GM21717 (cell line): ENCODE measurements around the gene RPL15.

Source experiments
- ATAC-seq: cut with Tn5 transposase; IDR thresholded peaks from one replicate; pipeline ENCODE4 v1.9.1; 2021; ENCODE audit warnings: mild to moderate bottlenecking, moderate library complexity; ENCODE audit not compliant: unreplicated experiment

The RPL15 gene

DNA sequence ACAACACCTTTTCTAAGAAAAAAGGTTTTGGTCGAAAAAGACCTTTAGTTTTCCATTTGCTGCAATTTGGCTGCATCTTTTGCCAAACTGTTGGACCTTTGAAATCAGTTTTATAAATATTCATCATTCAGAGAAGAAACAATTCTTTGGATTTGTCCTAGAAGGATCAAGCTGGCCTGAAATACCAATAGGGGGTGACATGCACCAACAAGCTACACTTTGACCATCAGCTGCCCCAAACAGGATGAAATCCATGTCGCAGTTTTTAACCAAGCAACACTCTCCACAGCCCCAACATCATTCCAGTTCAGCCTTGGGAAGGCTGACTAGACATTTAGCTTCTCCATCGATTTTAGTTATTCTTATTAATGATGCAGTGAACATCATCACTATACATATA, 9.8 kb downstream of the RPL15 start:
- no peak for ATAC-seq

DNA sequence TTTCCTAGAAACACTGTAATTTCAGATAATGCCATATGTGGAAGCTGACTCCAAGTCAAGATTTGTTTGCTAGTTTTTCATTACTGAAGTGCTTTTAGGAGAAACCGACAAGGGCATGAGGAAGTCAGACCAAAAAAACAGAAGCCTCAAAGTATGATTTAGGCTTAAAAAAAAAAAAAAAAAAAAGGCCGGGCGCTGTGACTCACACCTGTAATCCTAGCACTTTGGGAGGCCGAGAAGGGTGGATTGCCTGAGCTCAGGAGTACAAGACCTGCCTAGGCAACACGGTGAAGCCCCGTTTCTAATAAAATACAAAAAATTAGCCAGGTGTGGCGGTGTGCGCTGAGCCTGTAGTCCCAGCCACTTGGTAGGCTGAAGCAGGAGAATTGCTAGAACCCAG, 11.6 kb downstream of the RPL15 start:
- no peak for ATAC-seq

DNA sequence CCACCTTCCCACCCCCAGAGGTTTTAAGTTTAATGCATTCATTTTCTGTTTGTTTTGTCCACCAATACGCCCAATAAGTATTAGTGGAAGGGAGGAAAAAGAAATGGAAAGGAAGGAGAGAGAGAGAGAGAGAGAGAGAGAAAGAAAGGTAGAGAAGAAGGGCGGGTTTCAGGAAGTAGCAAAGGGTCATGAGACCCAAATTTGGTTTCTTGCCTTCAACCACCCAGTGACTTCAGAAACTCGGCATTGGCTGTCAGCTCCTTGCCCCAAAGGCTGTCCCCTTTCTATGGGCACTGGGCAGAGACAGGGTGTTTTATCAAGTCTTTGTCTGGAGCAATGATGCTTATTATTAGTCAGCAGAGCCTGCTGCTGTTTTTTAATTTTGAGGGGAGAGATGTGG, 14.7 kb downstream of the RPL15 start:
- ATAC-seq, result no peak

DNA sequence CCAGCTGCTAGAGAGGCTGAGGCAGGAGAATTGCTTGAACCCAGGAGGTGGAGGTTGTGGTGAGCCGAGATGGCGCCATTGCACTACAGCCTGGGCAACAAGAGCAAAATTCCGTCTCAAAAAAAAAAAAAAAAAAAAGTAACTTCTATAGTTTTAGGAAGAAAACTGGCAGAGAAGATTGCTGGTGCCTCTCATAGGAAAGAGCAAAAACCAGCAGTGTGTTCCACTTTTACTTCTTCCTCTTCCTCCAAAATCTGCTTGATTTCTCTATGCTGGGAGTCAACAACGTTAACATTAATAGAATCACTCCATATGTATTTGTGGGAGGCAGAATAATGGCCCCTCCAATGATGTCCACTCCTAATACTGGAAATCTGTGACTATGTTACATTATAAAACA, 15.6 kb downstream of the RPL15 start:
- ATAC-seq, result no peak

DNA sequence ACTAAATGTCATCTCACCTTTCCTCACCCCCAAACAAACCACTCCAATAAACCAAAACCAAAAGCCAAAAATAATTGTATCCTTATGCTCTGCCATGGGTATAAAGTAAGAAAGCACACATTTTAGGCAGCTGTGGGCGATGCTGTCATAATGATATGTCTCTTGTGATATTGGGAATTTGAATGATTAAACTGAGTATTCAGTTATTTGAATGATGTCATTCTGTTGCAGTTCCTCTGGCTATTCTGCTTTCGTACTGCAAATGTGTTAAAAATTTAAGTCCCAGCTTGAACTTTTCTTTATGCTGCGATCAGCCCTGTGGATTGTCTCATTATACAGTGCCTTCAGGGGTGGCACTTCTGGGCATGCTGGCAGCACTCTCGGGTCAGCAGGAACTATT, 17.3 kb downstream of the RPL15 start:
- ATAC-seq, result no peak

DNA sequence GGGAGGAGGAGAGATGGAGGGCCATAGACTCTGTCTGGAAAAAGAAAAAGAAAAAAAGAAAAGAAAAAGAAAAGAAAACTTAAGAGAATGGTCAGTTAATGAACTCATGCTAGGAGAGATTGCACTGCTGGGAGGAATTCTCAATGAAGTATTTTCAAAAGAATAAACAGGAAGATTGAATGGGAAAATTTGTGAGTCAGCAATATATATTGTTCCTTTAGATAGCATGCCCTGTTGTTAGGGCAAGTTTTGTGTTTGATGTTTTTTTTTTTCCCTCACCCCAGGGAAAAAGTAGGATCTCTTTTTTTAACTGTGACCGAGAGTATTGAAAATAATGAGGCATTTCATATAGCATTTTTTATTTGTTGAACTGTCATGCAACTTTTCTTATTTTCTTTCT, 20.4 kb downstream of the RPL15 start:
- ATAC-seq, result no peak

DNA sequence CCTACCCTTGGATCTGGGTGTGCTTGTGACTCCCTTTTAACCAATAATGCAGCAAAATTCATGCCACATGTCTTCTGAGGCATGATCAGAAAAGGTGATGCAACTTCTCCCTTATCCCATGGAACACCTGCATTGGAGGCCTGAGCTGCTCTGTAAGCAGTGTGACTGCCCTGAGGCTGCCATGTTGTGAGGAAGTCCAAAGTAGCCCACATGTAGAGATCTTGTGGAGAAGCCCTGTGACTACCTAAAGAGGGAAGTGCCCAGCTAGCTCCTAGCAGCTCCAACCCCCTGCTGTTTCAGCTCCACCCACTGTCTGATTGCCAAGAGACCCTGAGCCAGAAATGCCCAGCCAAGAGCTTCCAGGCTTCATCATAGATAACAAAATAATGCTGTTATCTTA, 21.8 kb downstream of the RPL15 start:
- ATAC-seq, result no peak

DNA sequence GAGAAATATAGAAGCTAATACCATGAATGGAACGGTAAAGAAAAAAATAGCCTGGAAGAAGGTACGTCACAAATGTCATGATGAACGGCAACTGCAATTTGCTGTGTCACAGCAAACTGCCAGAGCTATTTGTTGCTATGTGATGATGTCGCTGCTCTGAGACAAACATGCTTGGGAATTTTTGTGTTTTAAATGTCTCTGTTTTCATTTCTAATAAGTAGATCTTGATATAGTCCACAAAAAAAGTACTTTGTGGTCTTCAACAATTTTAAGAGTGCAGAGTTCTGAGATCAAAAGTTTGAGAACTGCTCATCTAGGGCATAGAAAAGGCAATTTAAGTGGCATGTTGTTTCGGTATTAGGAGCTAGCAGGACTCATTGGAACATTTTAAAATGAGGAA, 23.8 kb downstream of the RPL15 start:
- no peak for ATAC-seq

DNA sequence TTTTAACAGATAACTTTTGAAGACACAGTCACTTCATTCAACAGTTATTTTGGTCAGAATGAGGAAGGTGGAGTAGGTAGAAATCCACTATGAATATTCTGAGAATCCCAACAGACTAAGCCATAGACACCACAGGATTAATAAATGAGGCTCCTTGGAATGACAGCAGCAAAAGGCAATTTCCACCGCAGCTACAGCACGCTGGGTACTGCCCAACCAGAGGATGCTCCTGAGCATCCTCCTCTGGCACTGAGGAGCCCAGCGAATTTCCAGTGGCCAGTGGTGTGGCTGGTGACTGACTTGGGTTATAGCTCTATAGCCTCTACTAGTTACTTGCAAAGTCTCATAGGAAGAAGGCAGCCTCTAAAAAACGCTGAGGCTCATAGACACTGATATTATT, 24.5 kb downstream of the RPL15 start:
- no peak for ATAC-seq

DNA sequence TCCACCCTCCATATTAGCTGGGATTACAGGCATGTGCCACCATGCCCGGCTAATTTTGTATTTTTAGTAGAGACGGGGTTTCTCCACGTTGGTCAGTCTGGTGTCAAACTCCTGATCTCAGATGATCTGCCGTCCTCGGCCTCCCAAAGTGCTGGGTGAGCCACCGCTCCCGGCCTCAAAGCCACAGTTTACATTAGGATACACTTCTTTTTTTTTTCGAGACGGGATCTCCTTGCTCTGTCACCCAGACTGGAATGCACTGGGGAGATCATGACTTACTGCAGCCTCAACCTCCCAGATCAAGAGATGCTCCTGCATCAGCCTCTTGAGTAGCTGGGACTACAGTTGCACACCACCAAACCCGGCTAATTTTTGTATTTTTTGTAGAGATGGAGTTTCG, 25.6 kb downstream of the RPL15 start:
- ATAC-seq, result no peak

DNA sequence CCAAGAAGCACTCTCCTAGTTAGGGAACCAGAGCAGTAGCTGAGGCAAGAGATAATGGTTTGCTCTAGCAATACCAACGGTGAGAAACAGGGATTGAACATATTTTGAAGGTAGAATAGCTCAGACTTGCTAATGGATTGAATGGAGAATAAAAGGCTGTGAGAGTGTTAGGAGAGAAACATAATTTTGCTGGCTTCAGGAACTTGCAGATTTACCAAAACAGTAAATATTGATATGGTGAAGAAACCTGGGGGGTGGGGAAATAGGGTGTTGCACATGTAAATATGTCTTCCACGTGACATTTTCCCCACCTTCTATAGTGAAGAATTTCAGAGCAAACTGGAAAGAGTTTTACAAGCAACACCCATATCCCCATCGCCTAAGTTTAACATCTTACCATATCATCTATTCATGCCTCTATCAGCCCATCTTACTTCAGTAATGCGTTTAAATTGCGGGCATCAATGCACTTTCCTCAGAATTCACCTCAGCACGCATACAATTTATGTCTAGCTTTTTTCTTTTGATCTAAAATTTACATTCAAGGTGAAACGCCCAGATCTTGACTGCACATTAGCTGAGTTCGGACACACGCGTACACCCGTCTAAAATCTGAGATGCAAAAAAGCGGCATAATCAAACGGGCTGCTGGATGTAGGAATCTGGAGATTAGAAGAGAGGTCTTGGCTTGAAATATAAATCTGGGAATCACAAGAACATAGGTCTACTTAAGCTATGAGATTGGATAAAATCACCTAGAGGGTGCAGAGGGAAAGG, 27.3 kb downstream of the RPL15 start:
- no peak for ATAC-seq

DNA sequence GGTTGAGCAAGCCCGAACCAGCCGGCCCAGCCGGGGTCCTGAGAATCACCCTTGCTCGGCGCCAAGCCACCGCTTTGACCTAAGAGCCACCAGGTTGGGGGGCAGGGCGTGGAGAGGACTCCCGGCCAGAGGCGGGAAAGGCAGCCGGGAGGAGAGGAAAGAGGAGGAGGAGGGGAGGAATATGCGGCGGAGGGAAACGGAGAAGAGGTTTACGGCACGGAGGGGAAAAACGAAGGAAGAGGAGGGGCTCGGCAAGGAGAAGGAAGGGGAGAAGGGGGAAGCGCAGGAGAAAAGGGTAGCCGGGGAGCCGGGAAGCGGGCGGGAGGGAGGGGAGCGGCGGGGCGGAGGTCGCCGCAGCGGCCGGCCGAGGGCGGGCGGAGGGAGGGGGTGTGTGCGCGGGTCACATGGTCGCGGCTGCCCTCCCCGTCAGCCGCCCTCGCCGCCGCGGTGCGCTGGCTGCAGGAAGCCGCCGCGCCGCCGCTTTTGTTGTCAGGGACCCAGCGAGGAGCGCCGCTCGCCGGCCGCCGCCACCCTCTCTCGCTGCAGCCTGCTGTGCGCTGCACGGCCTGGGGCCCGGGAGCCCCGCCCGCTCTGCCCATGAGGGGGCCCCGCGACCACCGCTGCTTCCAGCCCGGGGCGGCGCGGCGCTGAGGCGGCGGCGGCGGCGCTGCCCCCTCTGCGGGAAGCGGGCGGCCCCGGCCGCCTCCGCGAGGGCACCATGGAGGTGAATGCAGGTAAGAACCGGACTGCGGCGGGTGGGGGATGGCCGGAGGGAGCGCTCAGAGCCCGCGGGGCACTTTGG, 28.1 kb downstream of the RPL15 start, which contains the start of gene NR1D2:
Gene NR1D2 (plus strand): TSS at position 426 of the 802 bp plus-strand sequence. CDS start 293 bp downstream, at position 719.
- peak; percentile 58 for ATAC-seq

DNA sequence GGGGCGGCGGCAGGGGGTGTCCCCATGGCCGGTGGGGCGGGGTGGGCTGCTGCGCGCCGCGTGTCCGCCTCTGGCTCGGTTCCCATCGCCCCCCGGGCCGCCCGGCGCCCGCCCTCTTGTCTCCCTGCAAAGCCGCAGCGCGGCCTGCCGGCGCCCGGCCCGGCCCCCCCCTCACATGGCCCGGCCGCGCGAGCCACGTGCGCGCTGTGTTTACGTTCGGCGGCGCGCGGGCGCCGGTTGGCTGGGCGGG, 28.7 kb downstream of the RPL15 start:
- ATAC-seq, result no peak

DNA sequence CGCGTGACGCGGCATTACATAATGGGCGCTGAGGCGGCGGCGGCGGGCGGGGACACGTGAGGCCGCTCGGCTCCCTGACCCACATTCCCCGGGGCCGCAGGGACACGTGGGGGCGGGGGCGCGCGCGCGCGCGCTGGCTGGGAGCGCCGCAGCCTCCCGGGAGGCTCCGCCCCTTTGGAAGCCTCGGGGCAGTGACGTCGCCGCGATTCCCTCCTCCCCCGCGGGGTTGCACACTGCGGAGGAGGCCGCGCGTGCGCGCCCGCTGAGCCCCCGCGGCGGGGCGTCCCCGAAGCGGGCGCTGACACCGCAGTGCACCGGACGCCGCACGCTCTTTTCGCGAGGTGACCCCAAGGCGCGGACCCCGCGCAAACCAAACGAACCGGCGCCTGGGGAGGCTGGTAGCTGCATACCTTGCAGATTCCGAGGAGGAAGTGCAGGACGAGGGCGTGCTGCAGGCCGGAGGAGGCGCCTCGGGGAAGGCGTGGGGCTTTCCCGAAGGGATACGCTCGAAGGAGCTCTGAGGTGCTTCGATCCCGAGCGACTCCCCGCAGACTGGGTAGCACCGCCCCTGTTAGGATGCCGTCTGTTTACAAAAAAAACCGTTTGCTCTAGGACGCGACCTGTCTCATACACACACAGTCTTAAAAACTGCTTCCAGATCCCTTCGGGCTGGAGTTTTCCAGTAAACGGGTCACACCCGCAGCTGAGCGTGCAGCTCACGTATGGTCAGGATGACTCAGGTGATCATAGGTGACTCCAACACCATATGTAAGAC, 29.2 kb downstream of the RPL15 start:
- ATAC-seq, result peak; percentile 81

DNA sequence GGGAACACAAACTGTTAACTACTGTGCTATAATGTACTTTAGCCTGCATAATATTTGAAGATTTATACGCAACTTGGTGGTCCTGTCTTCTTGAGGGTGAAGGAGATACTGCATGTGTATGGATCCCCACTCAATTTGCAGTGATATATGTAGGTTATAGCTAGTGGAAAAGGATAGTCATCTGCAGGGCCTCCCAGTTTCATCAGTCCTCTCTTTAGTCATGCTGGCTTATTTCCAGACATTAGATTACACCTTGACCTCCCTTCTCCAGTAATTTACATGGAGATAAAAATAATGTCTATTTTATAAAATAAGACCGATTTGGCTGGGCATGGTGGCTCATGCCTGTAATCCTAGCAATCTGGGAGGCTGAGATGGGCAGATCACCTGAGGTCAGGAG, 31.8 kb downstream of the RPL15 start:
- no peak for ATAC-seq

DNA sequence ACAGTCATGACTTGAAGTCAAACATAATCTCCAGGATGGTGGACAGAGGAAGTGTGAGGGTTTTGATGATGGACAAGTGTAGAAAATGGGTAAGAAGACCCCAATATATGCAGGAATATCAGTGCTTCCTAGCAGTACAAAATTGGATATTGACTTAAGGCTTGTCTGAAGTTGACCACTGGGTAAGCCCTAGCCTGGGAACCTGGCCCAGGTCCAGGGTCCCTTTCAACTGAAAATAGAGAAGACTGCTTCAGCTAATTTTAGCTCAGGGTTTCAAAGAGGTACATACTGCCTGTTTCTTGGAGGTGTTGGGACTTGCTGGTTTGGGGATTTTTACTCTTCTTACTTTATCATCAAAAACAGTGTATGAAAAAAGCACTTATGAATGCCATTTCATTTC, 32.9 kb downstream of the RPL15 start:
- ATAC-seq, result peak; percentile 21

DNA sequence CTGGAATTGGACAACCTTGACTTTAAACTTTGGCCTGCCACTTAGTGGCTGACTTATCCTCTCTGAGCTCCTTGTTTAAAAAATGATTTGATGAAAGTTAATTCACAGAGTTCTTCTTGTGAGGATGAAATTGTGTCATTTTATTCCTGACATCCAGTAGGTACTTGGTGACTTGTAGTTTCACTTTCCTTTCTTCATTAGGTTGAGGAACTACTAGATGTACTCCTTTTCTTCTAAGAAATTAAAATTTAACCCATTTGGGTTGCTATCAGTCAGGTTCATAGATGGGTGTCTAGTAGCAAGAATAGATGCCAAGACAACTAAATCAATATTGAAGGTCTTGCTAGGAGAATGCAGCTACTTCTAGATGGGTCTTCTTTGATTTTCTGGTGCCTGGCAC, 33.4 kb downstream of the RPL15 start:
- peak; percentile 9 for ATAC-seq

DNA sequence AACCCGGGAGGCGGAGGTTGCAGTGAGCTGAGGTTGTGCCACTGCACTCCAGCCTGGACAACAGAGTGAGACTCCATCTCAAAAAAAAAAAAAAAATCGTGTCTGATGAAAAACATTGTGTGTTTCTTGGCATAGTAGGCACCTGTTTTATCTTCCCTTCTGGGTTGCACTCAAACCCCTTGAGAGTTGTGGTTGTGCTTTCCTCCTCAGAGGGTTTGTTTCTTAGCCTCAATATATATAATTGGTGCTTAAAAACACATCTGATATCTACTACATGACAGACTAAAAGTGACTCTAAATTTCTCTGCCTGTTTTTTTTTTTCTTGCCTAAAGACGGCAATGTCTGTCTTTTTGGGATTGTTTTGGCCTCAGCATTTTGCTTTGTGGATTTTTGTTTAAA, 35.7 kb downstream of the RPL15 start:
- peak; percentile 35 for ATAC-seq

DNA sequence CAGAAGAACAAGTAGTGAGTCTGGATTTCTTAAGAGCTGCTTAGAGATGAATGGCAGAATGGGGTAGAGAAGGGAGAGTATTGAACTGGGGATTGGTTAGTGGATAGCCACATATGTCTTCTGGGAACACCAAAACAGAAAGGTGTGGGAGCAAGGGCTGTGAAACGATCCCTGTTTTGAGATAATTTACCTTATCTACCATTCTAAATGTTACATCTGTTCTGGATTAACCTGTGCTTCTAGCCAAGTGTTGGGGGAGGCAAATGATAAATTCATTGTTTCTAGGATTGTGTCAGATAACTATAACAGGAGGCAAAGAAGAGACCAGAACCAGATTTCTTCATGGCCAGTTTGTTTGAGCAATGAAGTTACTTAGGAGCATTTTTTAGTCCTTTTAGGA, 36.6 kb downstream of the RPL15 start:
- no peak for ATAC-seq

DNA sequence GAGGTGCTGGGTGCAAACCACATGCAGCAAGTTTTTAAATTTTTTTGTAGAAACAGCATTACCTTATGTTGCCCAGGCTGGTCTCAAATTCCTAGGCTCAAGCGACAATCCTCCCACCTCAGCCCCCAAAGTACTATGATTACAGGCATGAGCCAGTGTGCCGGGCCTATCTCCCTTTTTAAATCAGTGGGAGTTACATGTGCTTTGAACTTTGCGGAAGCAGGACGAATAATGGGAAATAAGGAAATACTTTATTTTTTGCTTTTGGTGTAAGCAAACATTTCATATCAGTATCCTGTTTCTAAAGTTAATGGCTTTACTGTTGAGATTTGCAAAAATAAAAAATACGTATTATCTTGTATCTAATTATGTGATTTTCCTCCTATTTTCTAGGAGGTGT, 37.2 kb downstream of the RPL15 start:
- no peak for ATAC-seq

DNA sequence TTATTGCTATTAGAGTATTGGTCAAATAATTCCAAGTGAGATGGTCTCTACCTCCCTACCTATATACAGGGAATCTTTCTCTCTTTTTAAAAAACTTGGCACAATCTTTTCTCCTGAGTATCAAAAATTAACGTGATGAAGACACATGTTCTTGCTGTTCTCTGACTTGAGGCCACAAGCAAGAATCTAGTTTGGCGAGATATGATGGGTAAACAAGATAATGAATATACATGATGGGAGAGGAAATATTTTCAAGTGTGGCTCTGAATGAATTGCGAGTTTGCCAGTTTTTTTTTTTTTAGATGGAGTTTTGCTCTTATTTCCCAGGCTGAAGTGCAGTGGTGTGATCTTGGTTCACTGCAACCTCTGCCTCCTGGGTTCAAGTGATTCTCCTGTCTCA, 39.8 kb downstream of the RPL15 start:
- ATAC-seq, result no peak
